A549 (cell line): ENCODE measurements around the gene REC114. TPM values are rescaled to one million over a fixed set of nuclear protein-coding genes. Genes with fewer than 3 reads are reported as not detected.

Experiments
- ATAC-seq, 2 experiments: fragments of 200-7000 bp in 1 of 2; fragments of >200 bp in 1 of 2; cut with Nextera tagmentation in 1 of 2; cut with Tn5 transposase in 1 of 2; 3 replicates each; pipeline versions ENCODE4 v1.8.0 to v1.9.1; 2018 to 2020; ENCODE audit warnings: mild to moderate bottlenecking in 1 of 2, moderate library complexity in 1 of 2
- CTCF ChIA-PET: fragments of 300-600 bp; sonication (Branson Sonifier 250); formaldehyde crosslinking; extraction: SDS; loops from one replicate; lab custom pipeline; 2021; ENCODE audit warnings: antibody characterized with exemption, inconsistent platforms; lab: Yijun Ruan, JAX
- POLR2A ChIA-PET: fragments of 350-600 bp; formaldehyde crosslinking; extraction: SDS; loops from one replicate; lab custom pipeline; 2021; ENCODE audit warnings: antibody characterized with exemption, inconsistent platforms; lab: Yijun Ruan, JAX
- DNase-seq, 2 experiments: peaks; one replicate each; pipeline versions ENCODE4 v3.0.0 to v3.0.0-alpha.2; 2011 to 2016; ENCODE audit warnings: low read depth in 1 of 2, low spot score in 1 of 2
- FAIRE-seq: peaks from 2 replicates; lab custom pipeline; 2011; peaks lifted over from hg19 to GRCh38; lab: Jason Lieb, UNC
- H3K27ac ChIP-seq, 2 experiments: fragments of >200 bp; sonication (Bioruptor Twin); formaldehyde crosslinking; 3 replicates each; pipeline ENCODE4 v1.5.1; 2016 to 2017
- H3K4me1 ChIP-seq: fragments of >200 bp; sonication (Bioruptor Twin); formaldehyde crosslinking; 3 replicates; pipeline ENCODE4 v1.6.1; 2016
- H3K4me2 ChIP-seq: fragments of >200 bp; sonication (Bioruptor Twin); formaldehyde crosslinking; 3 replicates; pipeline ENCODE4 v1.6.1; 2016
- H3K4me3 ChIP-seq: fragments of >200 bp; sonication (Bioruptor Twin); formaldehyde crosslinking; 3 replicates; pipeline ENCODE4 v1.5.1; 2016
- H3K9me3 ChIP-seq: fragments of >200 bp; sonication (Bioruptor Twin); formaldehyde crosslinking; 3 replicates; pipeline ENCODE4 v1.6.1; 2016
- BHLHE40 ChIP-seq: IDR thresholded peaks from 2 replicates; pipeline ENCODE4 v1.6.1; 2012; ENCODE audit warnings: low read depth, low read length, inconsistent platforms
- CBX2 ChIP-seq: fragments of 200-600 bp; sonication (generic); IDR thresholded peaks from 2 replicates; pipeline ENCODE4 v1.6.1; 2016; ENCODE audit warnings: low read depth, mild to moderate bottlenecking, borderline replicate concordance
- CHD2 ChIP-seq: fragments of 150-350 bp; IDR thresholded peaks from 2 replicates; pipeline ENCODE4 v1.6.1; 2014; ENCODE audit warnings: low read length; ENCODE audit not compliant: partially characterized antibody
- EHF ChIP-seq: fragments of 250-450 bp; sonication (Bioruptor Pico); IDR thresholded peaks from 2 replicates; pipeline ENCODE4 v1.5.0; 2020; ENCODE audit warnings: mild to moderate bottlenecking
- EHMT2 ChIP-seq: fragments of 200-600 bp; sonication (generic); IDR thresholded peaks from 2 replicates; pipeline ENCODE4 v1.6.1; 2016; ENCODE audit warnings: antibody characterized with exemption, low read depth, mild to moderate bottlenecking, moderate library complexity
- FOSL2 ChIP-seq, 2 experiments: fragments of 450-650 bp in 1 of 2; fragments of >200 bp in 1 of 2; sonication (Bioruptor Twin) in 1 of 2; formaldehyde crosslinking; IDR thresholded peaks; 2 replicates each; pipeline versions ENCODE4 v1.5.0 to v1.6.1; 2016 to 2020; ENCODE audit warnings: mild to moderate bottlenecking in 1 of 2, moderate library complexity in 1 of 2
- GATA3 ChIP-seq: IDR thresholded peaks from 2 replicates; pipeline ENCODE4 v1.6.1; 2012; ENCODE audit warnings: borderline replicate concordance
- HDAC2 ChIP-seq: fragments of 200-600 bp; sonication (generic); IDR thresholded peaks from 2 replicates; pipeline ENCODE4 v1.6.1; 2016
- HOXB5 ChIP-seq: fragments of 250-450 bp; sonication (Bioruptor Pico); IDR thresholded peaks from 2 replicates; pipeline ENCODE4 v1.5.0; 2020; ENCODE audit warnings: mild to moderate bottlenecking, moderate library complexity
- JUN ChIP-seq, 2 experiments: fragments of >200 bp; sonication (Bioruptor Twin); formaldehyde crosslinking; IDR thresholded peaks; 2 replicates in 1 of 2; 3 replicates in 1 of 2; pipeline ENCODE4 v1.6.1; 2016 to 2017
- KDM1A ChIP-seq: fragments of 200-600 bp; sonication (generic); IDR thresholded peaks from 2 replicates; pipeline ENCODE4 v1.6.1; 2016; ENCODE audit warnings: low read depth, mild to moderate bottlenecking
- MAFK ChIP-seq: fragments of 450-650 bp; IDR thresholded peaks from 2 replicates; pipeline ENCODE4 v1.6.1; 2014; ENCODE audit not compliant: partially characterized antibody
- NPAS2 ChIP-seq: fragments of 250-450 bp; sonication (Bioruptor Pico); IDR thresholded peaks from 2 replicates; pipeline ENCODE4 v1.8.0; 2022; ENCODE audit warnings: mild to moderate bottlenecking, moderate library complexity, borderline replicate concordance
- PHF8 ChIP-seq: fragments of 200-600 bp; sonication (generic); IDR thresholded peaks from 2 replicates; pipeline ENCODE4 v1.6.1; 2016; ENCODE audit warnings: low read depth, mild to moderate bottlenecking, antibody characterized with exemption, moderate library complexity, borderline replicate concordance
- RARB ChIP-seq: fragments of 250-450 bp; sonication (Bioruptor Pico); IDR thresholded peaks from 2 replicates; pipeline ENCODE4 v1.8.0; 2021; ENCODE audit warnings: mild to moderate bottlenecking, moderate library complexity
- RCOR1 ChIP-seq: fragments of 150-350 bp; IDR thresholded peaks from 2 replicates; pipeline ENCODE4 v1.6.1; 2014; ENCODE audit warnings: antibody characterized with exemption, low read length, low read depth
- RFX5 ChIP-seq: fragments of 450-650 bp; IDR thresholded peaks from 2 replicates; pipeline ENCODE4 v1.7.1; 2014; ENCODE audit warnings: antibody characterized with exemption, mild to moderate bottlenecking, moderate library complexity
- RNF2 ChIP-seq: fragments of 200-600 bp; sonication (generic); IDR thresholded peaks from 2 replicates; pipeline ENCODE4 v1.6.1; 2016; ENCODE audit warnings: low read depth, mild to moderate bottlenecking, antibody characterized with exemption, moderate library complexity, borderline replicate concordance
- ZC3H11A ChIP-seq: fragments of 450-650 bp; IDR thresholded peaks from 2 replicates; pipeline ENCODE4 v1.6.1; 2014; ENCODE audit warnings: antibody characterized with exemption, mild to moderate bottlenecking
- WGBS: methylation state at CpG from one replicate; pipeline ENCODE4 v1.1.6; 2017; ENCODE audit errors: missing lambda C conversion rate; 5-methylcytosine and 5-hydroxymethylcytosine counted together
- polyA plus RNA-seq, 4 experiments: library from polyadenylated mRNA; depleted of rRNA in 3 of 4; stranded (reverse); fragments of >200 nt; fragmentation: RNase III in 1 of 4; extraction: RNeasy Plus Mini Kit Qiagen cat#74134 plus additional on column Dnase treatment in 1 of 4; gene quantifications; 2 replicates in 3 of 4; 3 replicates in 1 of 4; pipeline ENCODE4 v1.2.3, GENCODE V29; 2011 to 2017
- TF ChIP-seq, protein P1 (sequence below): IDR thresholded peaks from 2 replicates; pipeline ENCODE4 v1.6.1; 2012; ENCODE audit warnings: low read depth, borderline replicate concordance
- TF ChIP-seq, protein P2 (sequence below): fragments of >200 bp; sonication (Bioruptor Twin); formaldehyde crosslinking; IDR thresholded peaks from 3 replicates; pipeline ENCODE4 v1.6.1; 2016
- TF ChIP-seq, protein P3 (sequence below): fragments of 150-350 bp; IDR thresholded peaks from 2 replicates; pipeline ENCODE4 v1.6.1; 2014; ENCODE audit warnings: low read depth, mild to moderate bottlenecking, low read length
- TF ChIP-seq, protein P4 (sequence below): IDR thresholded peaks from 2 replicates; pipeline ENCODE4 v1.6.1; 2012

REC114 gene
- polyA plus RNA-seq, 2 of the 4 experiments (the other 2 are of a cell fraction), result not detected

DNA sequence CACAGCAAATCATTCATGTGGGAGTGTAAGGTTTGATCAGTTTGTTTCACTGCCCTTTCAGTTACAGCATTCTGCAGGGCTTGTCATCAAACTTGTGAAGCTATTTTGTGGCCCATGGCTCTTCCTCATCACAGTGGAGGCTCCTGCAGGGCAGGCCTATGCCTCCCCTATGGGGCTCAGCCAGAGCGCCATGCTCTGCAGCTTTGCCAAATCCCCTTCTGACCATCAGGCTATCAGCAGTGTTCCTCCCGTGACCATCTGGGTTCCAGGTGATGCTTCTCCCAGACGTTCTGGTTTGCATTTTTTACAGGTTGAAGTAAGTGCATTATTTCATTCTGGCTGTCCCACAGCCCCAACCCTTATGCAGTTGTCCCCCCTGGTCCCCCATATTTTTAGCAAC, 28.1 kb upstream of the REC114 start:
- ATAC-seq, result 0 out of 6 replicates have a peak, but pooled peaks of 1 of the 2 experiments have one; percentile 24
- no peak for FAIRE-seq
- H3K4me3 ChIP-seq, result no peak overlapping the region
- H3K4me1 ChIP-seq, result no peaks in the 10 kb centered on the region
- H3K4me2 ChIP-seq, result no peak overlapping the region
- H3K27ac ChIP-seq, result no peak overlapping the region
- TF ChIP-seq RFX5 (no peak), KDM1A (no peak), ZC3H11A (no peak)
- TF ChIP-seq, protein P1, sequence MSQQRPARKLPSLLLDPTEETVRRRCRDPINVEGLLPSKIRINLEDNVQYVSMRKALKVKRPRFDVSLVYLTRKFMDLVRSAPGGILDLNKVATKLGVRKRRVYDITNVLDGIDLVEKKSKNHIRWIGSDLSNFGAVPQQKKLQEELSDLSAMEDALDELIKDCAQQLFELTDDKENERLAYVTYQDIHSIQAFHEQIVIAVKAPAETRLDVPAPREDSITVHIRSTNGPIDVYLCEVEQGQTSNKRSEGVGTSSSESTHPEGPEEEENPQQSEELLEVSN, result no peak
- 34% methylated on average over 3 of the region's 3 CpGs for WGBS
- DNase-seq, result no peak
- H3K9me3 ChIP-seq, result no peaks in the 10 kb centered on the region
- ChIA-PET CTCF (interaction anchor here (0.7 to 1.5 kb wide), 4 partner anchors 10 to 189 kb away, joined by 3 to 5 read pairs (median 3); no protein-coding TSS in a partner anchor), POLR2A (no interaction called here)

DNA sequence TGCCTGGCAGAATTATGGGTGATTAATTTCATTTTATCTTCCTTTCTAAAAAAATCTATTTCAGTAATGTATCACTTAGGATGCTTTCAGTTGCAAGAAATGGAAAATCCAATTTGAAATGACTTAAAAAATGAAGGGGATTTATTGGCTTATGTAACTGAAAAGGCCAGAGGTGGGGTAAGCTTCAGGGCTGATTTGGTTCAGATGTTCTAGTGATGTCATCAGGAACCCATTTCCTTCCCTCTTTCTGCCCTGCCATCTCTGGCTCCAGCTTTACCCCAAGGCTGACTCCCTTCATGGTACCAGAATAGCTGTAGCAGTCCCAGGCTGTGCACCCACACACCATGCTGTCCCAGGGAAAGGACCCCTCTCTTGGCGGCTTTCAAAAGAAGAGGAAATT, 18.5 kb upstream of the REC114 start:
- ATAC-seq (no peak), FAIRE-seq (no peak), DNase-seq (no peak)
- Histone ChIP-seq H3K27ac (no peak overlapping the region), H3K4me1 (no peaks in the 10 kb centered on the region), H3K4me3 (no peak overlapping the region), H3K4me2 (no peak overlapping the region), H3K9me3 (no peaks in the 10 kb centered on the region)
- WGBS, result 88% methylated on average over 1 of the region's 1 CpG
- CTCF ChIA-PET, result no interaction called here
- TF ChIP-seq MAFK (no peak), RARB (no peak), BHLHE40 (no peak), HDAC2 (no peak), HOXB5 (no peak), FOSL2 (IDR thresholded peaks at IDR 0.05) (no peak), FOSL2 (CRISPR knock-in tag; IDR thresholded peaks at IDR 0.05) (no peak), EHMT2 (no peak), JUN (IDR thresholded peaks at IDR 0.05) (no peak), RNF2 (no peak), RCOR1 (no peak), NPAS2 (CRISPR knock-in tag) (no peak), EHF (CRISPR knock-in tag) (no peak), CHD2 (no peak), CBX2 (no peak), GATA3 (no peak), PHF8 (no peak)
- TF ChIP-seq, protein P2, sequence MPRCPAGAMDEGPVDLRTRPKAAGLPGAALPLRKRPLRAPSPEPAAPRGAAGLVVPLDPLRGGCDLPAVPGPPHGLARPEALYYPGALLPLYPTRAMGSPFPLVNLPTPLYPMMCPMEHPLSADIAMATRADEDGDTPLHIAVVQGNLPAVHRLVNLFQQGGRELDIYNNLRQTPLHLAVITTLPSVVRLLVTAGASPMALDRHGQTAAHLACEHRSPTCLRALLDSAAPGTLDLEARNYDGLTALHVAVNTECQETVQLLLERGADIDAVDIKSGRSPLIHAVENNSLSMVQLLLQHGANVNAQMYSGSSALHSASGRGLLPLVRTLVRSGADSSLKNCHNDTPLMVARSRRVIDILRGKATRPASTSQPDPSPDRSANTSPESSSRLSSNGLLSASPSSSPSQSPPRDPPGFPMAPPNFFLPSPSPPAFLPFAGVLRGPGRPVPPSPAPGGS, result no peak
- TF ChIP-seq, protein P3, sequence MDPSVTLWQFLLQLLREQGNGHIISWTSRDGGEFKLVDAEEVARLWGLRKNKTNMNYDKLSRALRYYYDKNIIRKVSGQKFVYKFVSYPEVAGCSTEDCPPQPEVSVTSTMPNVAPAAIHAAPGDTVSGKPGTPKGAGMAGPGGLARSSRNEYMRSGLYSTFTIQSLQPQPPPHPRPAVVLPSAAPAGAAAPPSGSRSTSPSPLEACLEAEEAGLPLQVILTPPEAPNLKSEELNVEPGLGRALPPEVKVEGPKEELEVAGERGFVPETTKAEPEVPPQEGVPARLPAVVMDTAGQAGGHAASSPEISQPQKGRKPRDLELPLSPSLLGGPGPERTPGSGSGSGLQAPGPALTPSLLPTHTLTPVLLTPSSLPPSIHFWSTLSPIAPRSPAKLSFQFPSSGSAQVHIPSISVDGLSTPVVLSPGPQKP, result no peak
- TF ChIP-seq, protein P4, sequence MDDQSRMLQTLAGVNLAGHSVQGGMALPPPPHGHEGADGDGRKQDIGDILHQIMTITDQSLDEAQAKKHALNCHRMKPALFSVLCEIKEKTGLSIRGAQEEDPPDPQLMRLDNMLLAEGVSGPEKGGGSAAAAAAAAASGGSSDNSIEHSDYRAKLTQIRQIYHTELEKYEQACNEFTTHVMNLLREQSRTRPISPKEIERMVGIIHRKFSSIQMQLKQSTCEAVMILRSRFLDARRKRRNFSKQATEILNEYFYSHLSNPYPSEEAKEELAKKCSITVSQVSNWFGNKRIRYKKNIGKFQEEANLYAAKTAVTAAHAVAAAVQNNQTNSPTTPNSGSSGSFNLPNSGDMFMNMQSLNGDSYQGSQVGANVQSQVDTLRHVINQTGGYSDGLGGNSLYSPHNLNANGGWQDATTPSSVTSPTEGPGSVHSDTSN, result no peak
- POLR2A ChIA-PET, result no interaction called here
